Measurements from ENCODE around the gene FAM168B.
A peak's percentile ranks its signal among the peaks of the same experiment; 100 is the strongest.

Gene FAM168B

DNA sequence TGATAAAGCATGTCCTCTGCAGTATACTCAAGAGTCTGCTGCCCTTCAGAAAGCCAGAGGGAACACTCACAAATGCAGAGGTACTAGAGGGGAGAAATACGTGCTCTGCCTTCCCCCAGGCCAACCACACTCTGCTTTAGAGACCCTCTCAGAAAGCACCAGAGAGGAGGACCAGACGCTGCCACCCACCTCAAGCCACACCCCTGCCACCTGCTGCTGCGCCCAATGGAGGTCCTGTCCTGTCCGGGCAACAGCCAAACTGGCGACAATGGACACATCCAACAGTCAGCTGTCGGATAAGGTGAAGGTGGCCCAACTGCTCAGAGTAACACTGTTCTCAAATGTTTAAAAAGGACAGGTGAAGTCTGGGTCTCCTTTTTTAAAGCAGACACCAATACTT, 44.6 kb downstream of the FAM168B start:
- no peak overlapping the region for H3K27ac ChIP-seq (ENCODE audit: low read depth, low read length)
- no peak overlapping the region for H2AFZ ChIP-seq (ENCODE audit: insufficient read depth, low read length, poor library complexity)
- no peak overlapping the region for H4K91ac ChIP-seq (ENCODE audit: low read depth, low read length)
- no CpG with 5 or more reads among the region's 6 CpGs for WGBS (ENCODE audit: extremely low coverage, insufficient coverage, insufficient read length)
- H2BK5ac ChIP-seq (ENCODE audit: low read depth, low read length, poor library complexity), result no peak overlapping the region
- H3K4me3 ChIP-seq (ENCODE audit: low read depth, low read length), result no peak overlapping the region
- H3K79me1 ChIP-seq (ENCODE audit: low read length), result no peaks in the 10 kb centered on the region
- no peak overlapping the region for H2BK12ac ChIP-seq (ENCODE audit: low read length)
- H2BK120ac ChIP-seq (ENCODE audit: insufficient read depth, low read length, poor library complexity), result no peak overlapping the region
- H3K4me1 ChIP-seq (ENCODE audit: control insufficient read depth in 1 of 2, insufficient read depth in 2 of 2, low read length in 2 of 2), result no peaks in the 10 kb centered on the region
- peaks cover 47 to 55% of the 10 kb centered on the region in 2 experiments for H3K36me3 ChIP-seq (ENCODE audit: control insufficient read depth in 1 of 2, insufficient read depth in 2 of 2, low read length in 2 of 2)
- no peak overlapping the region for H2AK5ac ChIP-seq (ENCODE audit: low read length)
- H3K4me2 ChIP-seq (ENCODE audit: low read length), result no peak overlapping the region
- no peaks in the 10 kb centered on the region for H3K79me2 ChIP-seq (ENCODE audit: control insufficient read depth, insufficient read depth, low read length, poor library complexity)
- no peak overlapping the region for H3K18ac ChIP-seq (ENCODE audit: low read length)
- H3K23ac ChIP-seq (ENCODE audit: low read length), result no peak overlapping the region
- no peak overlapping the region for H4K8ac ChIP-seq (ENCODE audit: low read depth, low read length)
- peaks cover 2% of the 10 kb centered on the region for H3K9me3 ChIP-seq (ENCODE audit: insufficient read depth, low read depth, low read length)
- DNase-seq, result no peak
- H3K27me3 ChIP-seq (ENCODE audit: insufficient read depth, low read length), result no peaks in the 10 kb centered on the region
- H3K9ac ChIP-seq (ENCODE audit: low read length), result no peak overlapping the region
- H3K14ac ChIP-seq (ENCODE audit: low read length), result no peak overlapping the region
- no peak overlapping the region for H3K4ac ChIP-seq (ENCODE audit: low read depth, low read length)
- no peak overlapping the region for H4K12ac ChIP-seq (ENCODE audit: low read depth, low read length)

DNA sequence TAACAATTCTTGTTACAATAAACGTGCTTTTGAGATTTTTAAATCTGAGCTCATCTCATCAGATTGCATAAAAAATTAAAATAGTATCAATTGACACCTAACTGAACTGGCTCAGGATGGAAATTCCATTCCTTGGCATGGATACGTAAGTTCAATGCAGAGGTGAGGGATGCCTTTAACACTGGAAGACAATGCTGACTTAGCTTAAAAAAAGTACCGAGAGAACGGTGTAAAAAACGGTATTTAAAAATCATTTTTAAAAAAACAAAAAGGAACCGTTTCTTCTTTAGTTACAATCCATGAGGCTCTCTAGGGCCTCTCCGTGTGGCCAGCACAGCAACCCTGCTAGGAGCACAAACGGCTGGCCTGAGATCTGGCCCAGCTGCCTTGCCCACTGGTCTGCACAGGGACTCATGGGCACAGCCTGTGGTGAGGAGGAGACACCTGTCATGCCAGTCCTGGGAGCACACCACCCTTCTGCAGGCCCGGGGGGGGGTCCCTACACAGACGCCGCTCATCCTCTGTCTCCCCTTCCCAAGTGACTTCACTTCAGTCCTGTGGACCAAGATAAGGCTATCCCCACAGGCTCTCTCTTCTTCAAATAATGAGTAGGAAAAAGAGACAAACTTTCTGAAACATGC, 45.2 kb downstream of the FAM168B start:
- no peak overlapping the region for H3K23ac ChIP-seq (ENCODE audit: low read length)
- no peak overlapping the region for H4K91ac ChIP-seq (ENCODE audit: low read depth, low read length)
- peaks cover 3% of the 10 kb centered on the region for H3K9me3 ChIP-seq (ENCODE audit: insufficient read depth, low read depth, low read length)
- H2BK120ac ChIP-seq (ENCODE audit: insufficient read depth, low read length, poor library complexity), result no peak overlapping the region
- H2AK5ac ChIP-seq (ENCODE audit: low read length), result no peak overlapping the region
- no peaks in the 10 kb centered on the region for H3K27me3 ChIP-seq (ENCODE audit: insufficient read depth, low read length)
- H2BK5ac ChIP-seq (ENCODE audit: low read depth, low read length, poor library complexity), result no peak overlapping the region
- no peak overlapping the region for H3K14ac ChIP-seq (ENCODE audit: low read length)
- H3K4ac ChIP-seq (ENCODE audit: low read depth, low read length), result no peak overlapping the region
- no peak overlapping the region for H2BK12ac ChIP-seq (ENCODE audit: low read length)
- no peak overlapping the region for H3K9ac ChIP-seq (ENCODE audit: low read length)
- no peaks in the 10 kb centered on the region for H3K4me1 ChIP-seq (ENCODE audit: control insufficient read depth in 1 of 2, insufficient read depth in 2 of 2, low read length in 2 of 2)
- no peak for DNase-seq
- no peak overlapping the region for H3K27ac ChIP-seq (ENCODE audit: low read depth, low read length)
- WGBS (ENCODE audit: extremely low coverage, insufficient coverage, insufficient read length), result no CpG with 5 or more reads among the region's 11 CpGs
- no peak overlapping the region for H3K4me2 ChIP-seq (ENCODE audit: low read length)
- H3K36me3 ChIP-seq (ENCODE audit: control insufficient read depth in 1 of 2, insufficient read depth in 2 of 2, low read length in 2 of 2), result peaks cover 46 to 51% of the 10 kb centered on the region in 2 experiments
- H3K79me1 ChIP-seq (ENCODE audit: low read length), result no peaks in the 10 kb centered on the region
- H3K79me2 ChIP-seq (ENCODE audit: control insufficient read depth, insufficient read depth, low read length, poor library complexity), result no peaks in the 10 kb centered on the region
- H4K8ac ChIP-seq (ENCODE audit: low read depth, low read length), result no peak overlapping the region
- no peak overlapping the region for H4K12ac ChIP-seq (ENCODE audit: low read depth, low read length)
- H3K18ac ChIP-seq (ENCODE audit: low read length), result no peak overlapping the region
- no peak overlapping the region for H3K4me3 ChIP-seq (ENCODE audit: low read depth, low read length)
- H2AFZ ChIP-seq (ENCODE audit: insufficient read depth, low read length, poor library complexity), result no peak overlapping the region

DNA sequence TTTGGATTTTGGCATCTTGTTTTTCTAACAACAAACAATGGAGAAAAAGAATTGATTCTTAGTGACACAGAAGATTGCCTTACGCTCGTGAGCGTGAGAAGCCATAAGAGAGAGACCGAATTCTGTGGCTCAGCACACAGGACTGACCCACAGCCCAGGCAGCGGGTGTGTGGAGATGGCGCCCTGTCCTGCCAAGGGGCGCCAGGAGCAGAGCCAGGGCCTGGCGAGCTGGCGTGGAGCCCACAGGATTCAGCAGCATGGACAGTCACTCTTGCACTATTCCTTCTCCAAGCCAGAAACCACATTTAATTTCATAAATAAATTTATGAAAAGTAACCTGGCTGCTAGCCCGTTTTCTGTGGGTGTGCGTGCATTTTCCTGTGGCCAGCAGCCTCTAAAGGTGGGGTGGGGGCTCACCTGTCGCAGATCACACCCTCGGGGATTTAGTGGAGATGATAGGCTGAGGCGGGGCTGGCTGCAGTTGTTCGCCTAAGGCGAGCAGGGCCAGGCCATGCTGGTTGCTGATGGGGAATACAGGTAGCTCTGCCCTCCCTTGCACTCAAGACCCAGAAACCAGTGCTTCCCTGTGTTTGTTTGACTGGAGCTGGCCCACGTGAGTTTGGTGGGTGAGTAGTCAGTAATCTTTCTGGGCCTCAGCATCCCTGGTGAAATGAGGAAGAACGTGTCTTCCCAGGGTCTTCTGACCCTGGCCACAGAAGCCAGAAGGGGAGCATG, 46.2 kb downstream of the FAM168B start:
- Histone ChIP-seq H3K14ac (ENCODE audit: low read length) (no peak overlapping the region), H4K91ac (ENCODE audit: low read depth, low read length) (no peak overlapping the region), H2BK5ac (ENCODE audit: low read depth, low read length, poor library complexity) (no peak overlapping the region), H3K79me2 (ENCODE audit: control insufficient read depth, insufficient read depth, low read length, poor library complexity) (no peaks in the 10 kb centered on the region), H2BK120ac (ENCODE audit: insufficient read depth, low read length, poor library complexity) (no peak overlapping the region), H3K27me3 (ENCODE audit: insufficient read depth, low read length) (no peaks in the 10 kb centered on the region), H3K23ac (ENCODE audit: low read length) (no peak overlapping the region), H3K4me2 (ENCODE audit: low read length) (no peak overlapping the region), H3K79me1 (ENCODE audit: low read length) (no peaks in the 10 kb centered on the region), H3K9ac (ENCODE audit: low read length) (no peak overlapping the region), H3K18ac (ENCODE audit: low read length) (no peak overlapping the region), H3K4ac (ENCODE audit: low read depth, low read length) (no peak overlapping the region), H3K9me3 (ENCODE audit: insufficient read depth, low read depth, low read length) (peaks cover 3% of the 10 kb centered on the region), H2AK5ac (ENCODE audit: low read length) (no peak overlapping the region), H3K27ac (ENCODE audit: low read depth, low read length) (no peak overlapping the region), H2BK12ac (ENCODE audit: low read length) (no peak overlapping the region), H4K12ac (ENCODE audit: low read depth, low read length) (no peak overlapping the region), H2AFZ (ENCODE audit: insufficient read depth, low read length, poor library complexity) (no peak overlapping the region), H4K8ac (ENCODE audit: low read depth, low read length) (no peak overlapping the region), H3K4me1 (ENCODE audit: control insufficient read depth in 1 of 2, insufficient read depth in 2 of 2, low read length in 2 of 2) (peaks cover 3% of the 10 kb centered on the region in 2 experiments), H3K4me3 (ENCODE audit: low read depth, low read length) (no peak overlapping the region), H3K36me3 (ENCODE audit: control insufficient read depth in 1 of 2, insufficient read depth in 2 of 2, low read length in 2 of 2) (peaks cover 38 to 42% of the 10 kb centered on the region in 2 experiments)
- no CpG with 5 or more reads among the region's 18 CpGs for WGBS (ENCODE audit: extremely low coverage, insufficient coverage, insufficient read length)
- peak in 1 of 2 donors; percentile 32 for DNase-seq

DNA sequence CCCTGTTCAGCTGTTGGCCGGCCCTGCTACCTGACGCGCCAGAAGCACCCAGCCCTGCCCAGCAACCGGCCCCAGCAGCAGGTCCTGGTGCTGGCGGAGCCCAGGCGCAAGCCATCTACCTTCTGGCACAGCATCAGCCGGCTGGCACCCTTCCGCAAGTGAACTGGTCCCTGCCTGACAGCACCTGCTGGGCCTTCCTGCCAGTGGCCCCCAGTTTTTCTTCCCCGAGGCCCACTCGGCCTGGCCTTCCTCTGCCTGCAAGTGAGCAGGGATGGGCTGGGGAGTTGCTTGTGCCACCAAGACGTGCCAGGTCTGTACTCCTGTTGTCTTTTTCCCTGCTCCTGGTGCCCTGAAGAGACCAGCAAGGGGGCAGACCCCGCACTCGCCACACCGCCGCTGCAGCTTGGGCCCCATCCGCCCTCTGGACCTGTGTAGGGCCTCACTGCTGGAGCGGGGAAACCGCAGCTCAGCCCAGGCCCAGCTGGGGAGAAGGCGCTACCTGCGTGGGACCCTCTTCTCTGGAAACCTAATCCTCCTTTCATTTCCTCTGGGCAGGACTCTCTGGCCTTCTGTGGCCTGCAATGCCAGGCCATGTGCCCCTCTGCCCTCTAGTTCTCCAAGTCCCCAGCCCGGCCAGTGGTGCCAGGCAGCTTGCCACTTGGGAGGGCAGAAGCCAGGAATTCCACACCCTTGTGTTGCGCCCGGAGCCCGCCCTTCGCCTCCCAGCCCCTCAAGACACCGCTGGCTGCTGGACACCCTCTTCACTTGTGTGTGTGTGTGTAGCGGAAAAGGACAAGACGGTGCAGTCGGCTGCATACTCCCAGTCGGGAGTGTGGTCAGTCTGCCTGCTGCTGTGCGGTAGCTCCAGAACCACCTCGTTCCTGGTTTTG, 47.0 kb downstream of the FAM168B start:
- no peak overlapping the region for H2AFZ ChIP-seq (ENCODE audit: insufficient read depth, low read length, poor library complexity)
- DNase-seq, result no peak
- no CpG with 5 or more reads among the region's 32 CpGs for WGBS (ENCODE audit: extremely low coverage, insufficient coverage, insufficient read length)
- no peak overlapping the region for H3K23ac ChIP-seq (ENCODE audit: low read length)
- H3K4ac ChIP-seq (ENCODE audit: low read depth, low read length), result no peak overlapping the region
- no peaks in the 10 kb centered on the region for H3K79me1 ChIP-seq (ENCODE audit: low read length)
- no peak overlapping the region for H4K91ac ChIP-seq (ENCODE audit: low read depth, low read length)
- H3K36me3 ChIP-seq (ENCODE audit: control insufficient read depth in 1 of 2, insufficient read depth in 2 of 2, low read length in 2 of 2), result peaks cover 35 to 38% of the 10 kb centered on the region in 2 experiments
- H4K8ac ChIP-seq (ENCODE audit: low read depth, low read length), result no peak overlapping the region
- no peaks in the 10 kb centered on the region for H3K27me3 ChIP-seq (ENCODE audit: insufficient read depth, low read length)
- no peak overlapping the region for H4K12ac ChIP-seq (ENCODE audit: low read depth, low read length)
- H3K4me2 ChIP-seq (ENCODE audit: low read length), result no peak overlapping the region
- H3K27ac ChIP-seq (ENCODE audit: low read depth, low read length), result no peak overlapping the region
- no peak overlapping the region for H2BK120ac ChIP-seq (ENCODE audit: insufficient read depth, low read length, poor library complexity)
- no peak overlapping the region for H3K14ac ChIP-seq (ENCODE audit: low read length)
- no peak overlapping the region for H2BK12ac ChIP-seq (ENCODE audit: low read length)
- H3K18ac ChIP-seq (ENCODE audit: low read length), result no peak overlapping the region
- H3K79me2 ChIP-seq (ENCODE audit: control insufficient read depth, insufficient read depth, low read length, poor library complexity), result no peaks in the 10 kb centered on the region
- peaks cover 4 to 8% of the 10 kb centered on the region in 2 experiments for H3K4me1 ChIP-seq (ENCODE audit: control insufficient read depth in 1 of 2, insufficient read depth in 2 of 2, low read length in 2 of 2)
- H3K9ac ChIP-seq (ENCODE audit: low read length), result no peak overlapping the region
- H3K9me3 ChIP-seq (ENCODE audit: insufficient read depth, low read depth, low read length), result peaks cover 3% of the 10 kb centered on the region
- H2AK5ac ChIP-seq (ENCODE audit: low read length), result no peak overlapping the region
- H3K4me3 ChIP-seq (ENCODE audit: low read depth, low read length), result no peak overlapping the region
- no peak overlapping the region for H2BK5ac ChIP-seq (ENCODE audit: low read depth, low read length, poor library complexity)

Data from trophoblast cell (in vitro differentiated cells and primary cell).